Endodermal cell (in vitro differentiated cells): ENCODE data around the gene PPP2R2B. TPM values are rescaled to one million over a fixed set of nuclear protein-coding genes. Genes with fewer than 3 reads are reported as not detected.

Experiments used
- DNase-seq: peaks from one replicate; pipeline ENCODE4 v3.0.0-alpha.2; 2017
- H3K27ac ChIP-seq: 2 replicates; pipeline ENCODE4 v1.5.1; 2013; ENCODE audit warnings: mild to moderate bottlenecking, low read depth, low read length, moderate library complexity
- H3K27me3 ChIP-seq: 2 replicates; pipeline ENCODE4 v1.6.1; 2013; ENCODE audit warnings: mild to moderate bottlenecking, low read length, moderate library complexity; ENCODE audit not compliant: insufficient read depth, control insufficient read depth, poor library complexity, severe bottlenecking
- H3K36me3 ChIP-seq: 2 replicates; pipeline ENCODE4 v1.7.0; 2013; ENCODE audit warnings: mild to moderate bottlenecking, low read length, moderate library complexity; ENCODE audit not compliant: control insufficient read depth, insufficient read depth
- H3K4me1 ChIP-seq: one replicate; pipeline ENCODE4 v1.7.0; 2013; ENCODE audit warnings: low read length; ENCODE audit not compliant: control insufficient read depth, insufficient read depth
- H3K4me3 ChIP-seq: 2 replicates; pipeline ENCODE4 v1.5.1; 2013; ENCODE audit warnings: mild to moderate bottlenecking, low read length, moderate library complexity
- H3K9ac ChIP-seq: 2 replicates; pipeline ENCODE4 v1.6.1; 2013; ENCODE audit warnings: mild to moderate bottlenecking, low read length, moderate library complexity; ENCODE audit not compliant: poor library complexity, severe bottlenecking; ENCODE audit errors: extremely low read depth
- H3K9me3 ChIP-seq: 2 replicates; pipeline ENCODE4 v1.6.1; 2013; ENCODE audit warnings: mild to moderate bottlenecking, low read length, moderate library complexity; ENCODE audit not compliant: control insufficient read depth
- H3K27ac Mint-ChIP-seq: 2 replicates; pipeline ENCODE4 v1.8.0; 2020; ENCODE audit warnings: mixed read lengths
- H3K27me3 Mint-ChIP-seq: 2 replicates; pipeline ENCODE4 v1.8.0; 2021; ENCODE audit warnings: mild to moderate bottlenecking, mixed read lengths; ENCODE audit not compliant: insufficient read depth
- H3K36me3 Mint-ChIP-seq: 2 replicates; pipeline ENCODE4 v1.8.0; 2020; ENCODE audit warnings: low read depth, mixed read lengths
- H3K4me1 Mint-ChIP-seq: 2 replicates; pipeline ENCODE4 v1.8.0; 2020; ENCODE audit warnings: mixed read lengths
- H3K4me3 Mint-ChIP-seq: 2 replicates; pipeline ENCODE4 v1.8.0; 2020; ENCODE audit warnings: mild to moderate bottlenecking, moderate library complexity, mixed read lengths
- H3K9me3 Mint-ChIP-seq: 2 replicates; pipeline ENCODE4 v1.8.0; 2020; ENCODE audit warnings: mild to moderate bottlenecking, mixed read lengths
- WGBS, 2 experiments: methylation state at CpG; one replicate each; pipeline versions ENCODE4 v1.1.5 to v1.1.7; 2013; ENCODE audit warnings: missing lambda C conversion rate in 2 of 2, mixed read lengths in 1 of 2; ENCODE audit not compliant: insufficient coverage in 1 of 2, insufficient read length in 1 of 2; 5-methylcytosine and 5-hydroxymethylcytosine counted together
- total RNA-seq, 2 donors: library from RNA; stranded (reverse); fragmentation: NEBNext Ultra II Directional in 1 of 2; extraction: Animal tissue kit (Norgen Biotek cat#: 25700) in 1 of 2; gene quantifications; 2 replicates in 1 of 2; 3 replicates in 1 of 2; pipeline ENCODE4 v1.2.1, GENCODE V29; 2021
- TF ChIP-seq, protein P1 (sequence below): fragments of 200-600 bp; sonication (generic); conservative IDR thresholded peaks from 2 replicates; pipeline ENCODE4 v1.5.0; 2021; ENCODE audit warnings: antibody characterized with exemption, mild to moderate bottlenecking

PPP2R2B gene
- total RNA-seq, 2 donors from 2014 or later, result 3.3 to 8.0 TPM

DNA sequence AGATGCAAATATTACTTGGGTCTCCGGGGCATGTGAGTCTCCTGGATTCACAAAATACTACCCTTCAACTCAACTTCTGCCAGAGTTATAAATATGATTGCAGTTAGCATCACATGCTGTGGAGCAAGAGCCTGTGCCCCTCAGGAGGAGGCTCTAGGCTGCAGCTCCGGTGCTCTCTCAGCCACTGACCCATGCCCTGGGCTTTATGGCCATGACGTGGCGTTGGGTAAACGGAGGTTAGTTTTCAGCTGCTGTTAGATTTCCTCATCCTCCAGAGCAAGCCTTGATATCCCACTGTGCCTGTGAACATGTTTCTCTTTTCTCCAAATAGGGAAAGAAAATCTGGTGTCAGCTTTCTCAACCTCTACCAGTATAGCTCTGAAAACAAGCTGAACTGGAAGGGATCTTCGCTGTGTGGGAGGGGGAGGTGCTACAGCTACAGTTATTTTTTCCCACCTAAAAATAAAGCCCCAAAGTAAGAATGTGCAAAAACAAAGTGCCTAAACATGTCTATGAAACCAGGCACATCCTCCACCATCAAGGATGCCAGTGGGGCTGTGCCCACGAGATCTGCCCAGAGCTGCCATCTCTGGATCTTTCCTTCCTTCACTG is 238.2 kb downstream of the PPP2R2B start:
- Mint-ChIP-seq H3K36me3 (no peaks in the 10 kb centered on the region), H3K9me3 (no peaks in the 10 kb centered on the region), H3K4me3 (no peak overlapping the region), H3K27me3 (no peaks in the 10 kb centered on the region), H3K27ac (no peak overlapping the region), H3K4me1 (peaks cover 12% of the 10 kb centered on the region)
- Histone ChIP-seq H3K4me1 (no peaks in the 10 kb centered on the region), H3K27ac (no peak overlapping the region), H3K36me3 (no peaks in the 10 kb centered on the region), H3K27me3 (peaks cover 19% of the 10 kb centered on the region), H3K9me3 (no peaks in the 10 kb centered on the region), H3K4me3 (no peak overlapping the region), H3K9ac (no peak overlapping the region)
- DNase-seq, result no peak
- TF ChIP-seq, protein P1, sequence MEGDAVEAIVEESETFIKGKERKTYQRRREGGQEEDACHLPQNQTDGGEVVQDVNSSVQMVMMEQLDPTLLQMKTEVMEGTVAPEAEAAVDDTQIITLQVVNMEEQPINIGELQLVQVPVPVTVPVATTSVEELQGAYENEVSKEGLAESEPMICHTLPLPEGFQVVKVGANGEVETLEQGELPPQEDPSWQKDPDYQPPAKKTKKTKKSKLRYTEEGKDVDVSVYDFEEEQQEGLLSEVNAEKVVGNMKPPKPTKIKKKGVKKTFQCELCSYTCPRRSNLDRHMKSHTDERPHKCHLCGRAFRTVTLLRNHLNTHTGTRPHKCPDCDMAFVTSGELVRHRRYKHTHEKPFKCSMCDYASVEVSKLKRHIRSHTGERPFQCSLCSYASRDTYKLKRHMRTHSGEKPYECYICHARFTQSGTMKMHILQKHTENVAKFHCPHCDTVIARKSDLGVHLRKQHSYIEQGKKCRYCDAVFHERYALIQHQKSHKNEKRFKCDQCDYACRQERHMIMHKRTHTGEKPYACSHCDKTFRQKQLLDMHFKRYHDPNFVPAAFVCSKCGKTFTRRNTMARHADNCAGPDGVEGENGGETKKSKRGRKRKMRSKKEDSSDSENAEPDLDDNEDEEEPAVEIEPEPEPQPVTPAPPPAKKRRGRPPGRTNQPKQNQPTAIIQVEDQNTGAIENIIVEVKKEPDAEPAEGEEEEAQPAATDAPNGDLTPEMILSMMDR, result no peak
- WGBS, 2 experiments, result 55 to 81% methylated on average over 5 to 6 of the region's 7 CpGs

DNA sequence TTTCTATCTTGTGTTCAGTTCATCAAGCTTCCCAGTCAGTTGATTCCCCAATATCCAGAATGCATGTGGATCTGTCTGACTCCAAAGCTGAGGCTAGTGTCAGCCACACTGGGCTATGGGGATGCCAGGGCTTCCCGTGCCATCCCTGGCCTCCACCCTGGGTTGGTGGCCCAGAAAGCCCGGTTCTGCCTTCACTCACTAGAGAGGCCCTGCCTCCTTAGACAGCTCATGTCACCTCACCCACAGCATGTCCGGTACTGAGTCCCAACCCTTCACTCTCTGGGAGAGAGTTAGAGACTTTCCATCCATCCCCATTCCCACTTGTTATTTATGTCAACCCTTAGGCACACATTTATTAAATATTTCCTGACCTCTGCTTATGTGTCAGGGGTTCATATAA is 243.1 kb downstream of the PPP2R2B start:
- no peak for DNase-seq
- Histone ChIP-seq H3K27ac (no peak overlapping the region), H3K9ac (no peak overlapping the region), H3K9me3 (no peaks in the 10 kb centered on the region), H3K4me3 (no peak overlapping the region), H3K27me3 (no peaks in the 10 kb centered on the region), H3K4me1 (no peaks in the 10 kb centered on the region), H3K36me3 (no peaks in the 10 kb centered on the region)
- H3K27ac Mint-ChIP-seq, result no peak overlapping the region
- TF ChIP-seq, protein P1, result no peak
- no peaks in the 10 kb centered on the region for H3K27me3 Mint-ChIP-seq
- H3K36me3 Mint-ChIP-seq, result no peaks in the 10 kb centered on the region
- H3K4me1 Mint-ChIP-seq, result peaks cover 16% of the 10 kb centered on the region
- no peak overlapping the region for H3K4me3 Mint-ChIP-seq
- WGBS, 2 experiments, result 90 to 91% methylated on average over 2 to 3 of the region's 3 CpGs
- peaks cover 2% of the 10 kb centered on the region for H3K9me3 Mint-ChIP-seq

DNA sequence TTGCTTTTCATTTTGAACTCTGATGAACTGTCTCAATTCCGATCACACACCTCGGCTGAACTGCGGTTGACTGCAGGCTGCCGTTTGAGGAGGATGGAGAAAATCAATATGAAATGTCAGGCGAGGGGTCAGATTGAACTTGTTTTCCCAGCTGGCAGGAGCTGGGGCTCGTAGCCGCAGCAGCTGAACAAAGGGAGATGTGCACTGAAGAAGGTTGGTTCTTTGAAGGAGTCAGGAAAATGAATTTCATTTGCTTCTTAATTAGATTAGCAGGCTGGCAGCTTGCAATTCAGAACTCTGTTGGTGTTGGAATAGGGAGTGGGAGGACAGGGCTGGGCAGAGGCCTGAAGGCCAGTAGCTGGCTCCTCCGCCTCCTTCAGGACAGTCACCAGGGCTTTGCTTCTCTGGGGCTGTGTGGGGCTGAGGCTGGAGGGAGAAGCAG is 245.2 kb downstream of the PPP2R2B start:
- peaks cover 2% of the 10 kb centered on the region for H3K9me3 Mint-ChIP-seq
- peaks cover 10% of the 10 kb centered on the region for H3K4me1 Mint-ChIP-seq
- peak overlapping the region; percentile 91 for H3K27ac ChIP-seq
- H3K36me3 Mint-ChIP-seq, result no peaks in the 10 kb centered on the region
- H3K27me3 Mint-ChIP-seq, result no peaks in the 10 kb centered on the region
- H3K9me3 ChIP-seq, result no peaks in the 10 kb centered on the region
- no peaks in the 10 kb centered on the region for H3K27me3 ChIP-seq
- H3K36me3 ChIP-seq, result no peaks in the 10 kb centered on the region
- TF ChIP-seq, protein P1, result no peak
- no peak for DNase-seq
- H3K4me3 ChIP-seq, result no peak overlapping the region
- H3K27ac Mint-ChIP-seq, result peak overlapping the region; percentile 4
- no peak overlapping the region for H3K4me3 Mint-ChIP-seq
- WGBS, 2 experiments, result 66 to 83% methylated on average over 6 to 8 of the region's 8 CpGs
- H3K4me1 ChIP-seq, result no peaks in the 10 kb centered on the region
- H3K9ac ChIP-seq, result no peak overlapping the region
